ENCODE measurements around the gene CDKN2D.

DNA sequence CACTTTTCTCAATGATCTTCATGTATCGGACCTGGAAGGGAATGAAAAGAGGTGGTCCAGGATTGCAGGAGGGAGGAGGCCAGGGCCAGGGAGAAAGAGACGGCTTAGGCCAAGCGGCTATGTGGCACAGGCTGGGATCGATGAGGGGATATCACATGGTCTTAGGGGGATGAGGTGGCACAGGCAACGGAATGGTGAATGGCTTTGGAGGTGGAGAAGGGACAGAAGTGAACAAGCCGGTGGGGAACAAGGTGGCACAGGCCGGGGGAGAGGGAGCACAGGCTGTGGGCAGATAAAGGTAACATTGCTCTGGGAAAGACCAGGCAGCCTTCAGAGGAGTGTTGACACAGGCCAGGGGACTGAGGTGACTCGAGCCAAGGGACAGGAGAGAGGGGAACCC, 5.7 kb upstream of the CDKN2D start:
- TF ChIP-seq, protein P1, sequence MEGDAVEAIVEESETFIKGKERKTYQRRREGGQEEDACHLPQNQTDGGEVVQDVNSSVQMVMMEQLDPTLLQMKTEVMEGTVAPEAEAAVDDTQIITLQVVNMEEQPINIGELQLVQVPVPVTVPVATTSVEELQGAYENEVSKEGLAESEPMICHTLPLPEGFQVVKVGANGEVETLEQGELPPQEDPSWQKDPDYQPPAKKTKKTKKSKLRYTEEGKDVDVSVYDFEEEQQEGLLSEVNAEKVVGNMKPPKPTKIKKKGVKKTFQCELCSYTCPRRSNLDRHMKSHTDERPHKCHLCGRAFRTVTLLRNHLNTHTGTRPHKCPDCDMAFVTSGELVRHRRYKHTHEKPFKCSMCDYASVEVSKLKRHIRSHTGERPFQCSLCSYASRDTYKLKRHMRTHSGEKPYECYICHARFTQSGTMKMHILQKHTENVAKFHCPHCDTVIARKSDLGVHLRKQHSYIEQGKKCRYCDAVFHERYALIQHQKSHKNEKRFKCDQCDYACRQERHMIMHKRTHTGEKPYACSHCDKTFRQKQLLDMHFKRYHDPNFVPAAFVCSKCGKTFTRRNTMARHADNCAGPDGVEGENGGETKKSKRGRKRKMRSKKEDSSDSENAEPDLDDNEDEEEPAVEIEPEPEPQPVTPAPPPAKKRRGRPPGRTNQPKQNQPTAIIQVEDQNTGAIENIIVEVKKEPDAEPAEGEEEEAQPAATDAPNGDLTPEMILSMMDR (IDR thresholded peaks at IDR 0.05; ENCODE audit: low read length), result no peak
- no peak for TF ChIP-seq EZH2 (IDR thresholded peaks at IDR 0.05; ENCODE audit: borderline replicate concordance, low read length)
